ENCODE measurements around the gene RETREG1.

GRCh38 chr5:16548115-16548514 is 68.7 kb downstream of the RETREG1 start:
- TF ChIP-seq POLR2AphosphoS5 (IDR thresholded peaks at IDR 0.05; ENCODE audit: borderline replicate concordance, low read depth, low read length) (no peak), EZH2 (IDR thresholded peaks at IDR 0.05) (no peak), FOXP2 (optimal IDR thresholded peaks at IDR 0.05; ENCODE audit: control extremely low read depth, extremely low read length, insufficient read depth) (no peak)
